Colon (tissue), 2 donors: Measurements from ENCODE around the gene MRPS2.
"Not testable (repeated sequence)": the region's sequence is repeated elsewhere in the genome, so short reads cannot be mapped to it uniquely, and the experiment has no call there.

Source experiments
- FAIRE-seq: peaks from 2 replicates; lab custom pipeline; 2012; peaks lifted over from hg19 to GRCh38; lab: Jason Lieb, UNC
- donor health status: control.
- donor health status: control.

The MRPS2 gene

GRCh38 chr9:135514342-135515082, 14.0 kb downstream of the MRPS2 start:
- FAIRE-seq = no peak

DNA sequence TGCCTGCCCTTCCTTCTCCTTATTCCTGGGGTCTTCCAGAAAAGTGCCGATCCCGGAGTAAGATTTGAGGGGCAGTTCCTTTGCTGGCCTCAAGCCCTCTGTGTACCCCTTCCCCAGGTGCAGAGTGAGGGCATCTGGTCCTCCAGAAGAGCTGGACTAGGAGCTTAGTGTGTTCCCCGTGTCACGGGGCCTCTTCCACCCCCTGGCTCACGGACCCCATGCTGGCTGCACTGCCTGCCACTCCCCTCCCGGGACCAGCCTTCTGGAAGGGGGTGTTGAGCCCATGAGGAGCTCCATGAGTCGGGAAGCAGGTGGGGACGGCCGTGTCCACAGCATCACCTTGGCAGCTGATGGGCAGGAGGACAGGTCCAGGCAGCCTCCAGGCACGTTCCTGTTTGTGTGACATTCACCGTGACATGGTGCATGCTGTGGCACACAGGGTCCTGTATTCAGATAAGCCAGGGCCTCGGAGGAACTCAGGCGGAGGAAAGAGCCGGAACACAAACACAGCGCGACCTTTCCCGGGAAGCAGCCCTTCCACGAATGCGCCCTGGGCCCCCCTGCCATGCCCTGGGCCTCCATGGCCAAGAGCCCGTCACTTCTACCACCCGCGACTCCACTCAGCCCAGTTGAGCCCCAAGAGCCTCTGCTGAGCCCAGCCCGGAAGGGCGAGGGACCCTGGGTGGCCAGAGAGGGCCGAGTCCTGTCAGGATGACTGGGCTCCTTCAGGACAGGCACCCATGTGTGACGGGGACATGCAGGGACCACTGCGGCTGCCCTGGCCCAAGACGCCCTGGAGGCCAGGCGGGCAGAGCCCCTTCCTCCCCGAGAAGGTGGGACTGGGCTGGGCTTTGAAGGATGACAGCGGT, 14.8 kb downstream of the MRPS2 start:
- FAIRE-seq = no peak

DNA sequence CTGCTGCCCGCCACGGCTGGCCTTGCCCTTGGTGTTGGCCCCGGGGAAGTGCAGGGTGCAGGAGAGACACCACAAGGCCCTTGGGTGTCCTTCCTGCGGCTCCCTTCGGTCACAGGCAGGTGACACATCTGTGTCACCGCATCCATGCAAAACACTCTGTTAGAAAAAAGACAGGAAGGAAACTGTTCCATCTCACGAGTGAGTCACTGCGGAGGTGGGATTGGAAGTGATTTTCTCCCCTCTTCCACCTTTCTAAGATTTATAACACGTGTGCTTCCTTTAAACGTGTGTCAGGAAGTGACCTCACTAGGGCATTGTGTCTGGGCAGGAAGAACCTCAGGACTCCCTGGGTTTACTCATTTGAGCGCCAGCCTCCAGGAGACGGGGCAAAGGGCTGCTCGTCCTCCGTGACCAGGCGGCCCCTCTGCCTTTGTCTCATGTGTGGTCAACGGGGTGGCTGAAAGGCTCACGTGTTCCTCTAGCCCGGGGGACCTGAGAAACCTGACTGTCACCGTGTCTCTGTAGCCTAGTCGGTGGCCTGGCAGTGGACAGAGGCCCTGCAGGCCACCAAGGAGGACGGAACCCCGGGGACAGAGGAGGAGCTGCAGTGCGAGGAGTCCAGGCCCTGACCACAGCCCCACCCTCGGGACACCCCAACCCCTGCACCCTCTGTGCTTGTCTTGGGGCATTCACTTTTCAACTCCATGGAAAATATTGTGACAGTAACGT, 15.8 kb downstream of the MRPS2 start:
- FAIRE-seq = no peak

DNA sequence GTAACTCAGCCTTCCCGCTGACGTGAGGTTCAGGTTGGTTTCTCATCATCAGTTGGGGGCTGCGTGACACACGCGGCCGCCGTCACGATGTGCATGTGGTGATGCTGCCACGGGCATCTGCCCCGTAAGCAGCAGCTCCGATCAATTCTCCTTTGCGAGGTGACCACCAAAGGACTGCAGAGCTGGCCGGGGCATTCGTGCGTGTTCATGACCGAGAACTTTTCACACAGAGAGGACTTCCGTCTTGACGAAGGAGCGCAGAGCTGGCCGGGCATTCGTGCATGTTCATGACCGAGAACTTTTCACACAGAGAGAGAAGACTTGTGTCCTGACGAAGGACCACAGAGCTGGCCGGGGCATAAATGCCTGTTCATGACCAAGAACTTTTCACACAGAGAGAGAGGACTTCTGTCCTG, 16.9 kb downstream of the MRPS2 start:
- no peak for FAIRE-seq

DNA sequence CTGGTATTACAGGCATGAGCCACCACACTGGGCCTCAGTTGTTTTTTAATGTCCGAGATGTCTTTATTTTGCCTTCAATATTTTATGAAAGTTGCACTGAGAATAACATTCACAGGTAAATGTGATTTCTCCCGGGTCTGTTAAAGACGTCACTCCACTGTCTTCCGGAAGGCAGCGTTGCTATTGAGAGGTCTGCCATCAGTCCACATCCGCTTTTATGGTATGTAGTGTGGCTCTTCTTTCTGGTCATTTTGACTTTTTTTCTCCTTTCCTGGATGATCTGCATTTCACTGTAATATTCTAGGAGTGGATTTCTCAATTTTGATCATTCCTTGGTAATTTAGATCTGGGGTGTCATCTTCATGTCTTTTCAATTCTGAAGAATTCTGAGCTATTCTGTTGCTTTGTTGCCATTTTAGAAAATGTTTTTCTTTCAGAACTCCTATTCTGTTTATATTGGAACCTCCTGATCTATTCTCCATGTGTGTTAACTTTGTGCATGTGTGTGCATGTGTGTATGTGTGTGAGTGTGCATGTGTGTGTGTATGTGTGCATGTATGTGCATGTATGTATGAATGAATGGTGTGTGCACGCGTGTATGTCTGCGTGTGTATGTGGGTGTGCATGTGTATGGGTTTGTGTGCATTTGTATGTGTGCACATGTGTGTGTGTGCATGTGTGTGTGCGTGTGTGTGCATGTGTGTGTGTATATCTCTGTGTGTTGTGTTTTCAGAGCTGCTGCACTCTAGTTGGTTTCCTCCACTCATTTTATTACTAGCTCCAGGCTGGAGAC, 18.9 kb downstream of the MRPS2 start:
- FAIRE-seq = no peak

- FAIRE-seq = no peak
Measured at GRCh38 chr9:135520916-135521607, 20.6 kb downstream of the MRPS2 start, which contains the start of gene LCN1. Gene LCN1 (plus strand): TSS chr9:135521440. CDS start chr9:135521498, 58 bp downstream.

DNA sequence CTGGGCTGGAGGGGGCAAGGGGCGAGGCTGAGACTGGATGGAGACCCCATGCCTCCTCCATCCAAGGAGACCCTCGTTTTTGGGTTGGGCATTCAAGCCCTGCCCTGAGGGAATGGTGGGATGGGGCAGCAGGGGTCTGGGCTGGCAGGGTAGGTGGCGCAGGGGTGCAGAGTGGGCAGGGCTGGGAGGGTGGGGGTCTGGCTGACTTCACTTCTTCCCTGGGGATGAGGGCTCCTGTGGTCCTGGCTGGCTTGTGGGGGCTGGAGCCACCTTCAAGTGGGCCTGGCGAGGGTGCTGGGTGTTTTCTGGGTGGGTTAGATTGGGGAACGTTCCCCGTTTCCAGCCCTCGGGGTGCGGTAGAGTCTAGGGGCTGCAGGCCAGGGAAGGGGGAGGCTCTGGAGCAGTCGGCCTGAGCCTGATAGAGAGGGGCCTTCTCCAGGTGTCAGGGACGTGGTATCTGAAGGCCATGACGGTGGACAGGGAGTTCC, 21.2 kb downstream of the MRPS2 start:
- FAIRE-seq = no peak

DNA sequence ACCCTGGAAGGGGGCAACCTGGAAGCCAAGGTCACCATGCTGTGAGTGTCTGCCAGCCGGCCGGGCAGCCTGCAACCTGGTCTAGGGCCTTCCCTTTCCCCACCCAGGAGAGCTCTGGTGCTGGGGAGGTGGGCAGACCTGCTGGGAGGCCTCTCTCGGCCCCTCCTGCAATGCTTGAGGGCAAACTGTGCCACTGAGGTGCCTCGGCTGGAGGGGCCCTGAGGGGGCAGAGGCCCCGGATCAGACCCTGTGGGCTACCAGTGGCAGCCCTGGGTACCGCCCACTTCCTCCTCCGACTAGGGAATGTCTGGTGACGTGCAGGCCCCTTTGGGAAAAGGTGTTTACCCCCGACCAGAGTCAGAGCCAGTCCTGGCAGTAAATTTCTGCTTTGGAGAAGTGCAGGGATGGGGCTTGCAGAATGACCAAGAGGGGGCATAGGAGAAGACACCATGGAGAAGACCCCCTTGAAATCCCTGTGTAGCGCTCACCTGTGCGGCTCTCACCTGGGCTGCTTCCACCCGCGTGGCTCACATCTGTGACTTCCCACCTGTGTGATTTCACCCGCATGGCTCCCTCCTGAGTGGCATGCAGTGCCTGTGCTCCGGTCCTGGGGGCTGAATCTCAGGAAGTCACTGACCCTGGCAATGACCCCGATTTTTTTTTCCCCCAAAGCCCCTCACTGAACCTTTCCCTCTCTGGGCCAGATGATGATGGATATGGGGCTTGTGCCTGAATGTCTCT, 21.8 kb downstream of the MRPS2 start:
- FAIRE-seq = no peak

- no peak for FAIRE-seq
Measured at GRCh38 chr9:135522931-135523330, 22.4 kb downstream of the MRPS2 start.

DNA sequence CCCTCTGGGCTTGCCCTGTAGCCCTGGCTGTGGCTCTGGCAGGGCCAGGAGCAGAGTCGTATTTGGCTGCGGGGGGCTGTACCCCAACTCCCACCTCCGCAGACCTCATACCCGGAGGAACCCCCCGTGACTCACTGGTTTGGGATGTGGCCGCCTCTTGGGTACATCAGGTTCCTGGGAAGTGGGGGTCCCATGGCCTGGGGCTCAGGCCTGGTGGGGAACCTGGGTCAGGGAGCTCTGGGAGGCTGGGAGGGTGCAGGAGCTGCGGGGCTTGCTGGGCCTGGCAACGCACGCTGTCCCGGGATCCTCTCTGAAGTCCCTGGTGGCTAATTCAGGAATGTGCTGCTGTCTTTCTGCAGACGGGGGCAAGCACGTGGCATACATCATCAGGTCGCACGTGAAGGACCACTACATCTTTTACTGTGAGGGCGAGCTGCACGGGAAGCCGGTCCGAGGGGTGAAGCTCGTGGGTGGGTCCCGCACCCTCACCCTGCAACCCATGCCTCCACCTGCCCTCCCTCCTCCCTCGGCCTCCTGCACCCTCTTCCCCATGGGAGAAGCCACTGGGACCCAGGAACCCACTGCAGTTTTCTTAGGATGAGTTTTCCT, 23.1 kb downstream of the MRPS2 start:
- no peak for FAIRE-seq

DNA sequence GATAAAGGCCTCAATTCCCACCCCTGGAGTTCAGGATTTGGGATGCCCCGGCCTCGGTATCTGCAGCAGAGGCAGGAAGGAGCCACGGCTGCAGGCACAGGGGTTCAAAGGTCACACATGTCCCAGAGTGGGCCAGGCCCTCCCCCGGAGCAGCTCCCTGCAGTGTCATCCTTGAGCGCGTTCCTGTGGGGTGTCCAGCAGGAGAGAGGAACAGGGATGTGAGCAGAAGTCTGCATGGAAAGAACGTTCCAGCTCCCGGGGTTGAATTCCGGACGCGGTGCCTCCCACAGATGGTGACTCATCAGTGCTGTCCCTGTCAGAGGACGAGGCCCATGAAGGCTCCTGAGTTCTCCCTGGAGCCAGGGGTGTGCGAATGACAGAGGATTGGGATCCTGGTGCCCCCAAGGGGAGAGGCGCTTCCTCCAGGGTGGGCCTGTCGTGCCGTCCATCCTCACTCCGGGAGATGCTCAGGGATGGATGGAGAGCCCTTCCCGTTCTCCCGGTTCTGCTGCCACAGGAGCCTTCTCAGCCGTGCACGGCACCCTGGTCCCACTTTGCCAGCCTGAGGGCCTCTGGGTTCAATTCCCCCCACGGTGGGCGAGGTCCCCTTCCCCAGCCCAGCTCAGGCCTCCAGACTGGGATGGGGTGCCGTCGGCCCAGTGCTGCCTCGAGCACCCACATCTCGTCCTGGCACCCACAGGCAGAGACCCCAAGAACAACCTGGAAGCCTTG, 23.8 kb downstream of the MRPS2 start:
- FAIRE-seq = no peak

DNA sequence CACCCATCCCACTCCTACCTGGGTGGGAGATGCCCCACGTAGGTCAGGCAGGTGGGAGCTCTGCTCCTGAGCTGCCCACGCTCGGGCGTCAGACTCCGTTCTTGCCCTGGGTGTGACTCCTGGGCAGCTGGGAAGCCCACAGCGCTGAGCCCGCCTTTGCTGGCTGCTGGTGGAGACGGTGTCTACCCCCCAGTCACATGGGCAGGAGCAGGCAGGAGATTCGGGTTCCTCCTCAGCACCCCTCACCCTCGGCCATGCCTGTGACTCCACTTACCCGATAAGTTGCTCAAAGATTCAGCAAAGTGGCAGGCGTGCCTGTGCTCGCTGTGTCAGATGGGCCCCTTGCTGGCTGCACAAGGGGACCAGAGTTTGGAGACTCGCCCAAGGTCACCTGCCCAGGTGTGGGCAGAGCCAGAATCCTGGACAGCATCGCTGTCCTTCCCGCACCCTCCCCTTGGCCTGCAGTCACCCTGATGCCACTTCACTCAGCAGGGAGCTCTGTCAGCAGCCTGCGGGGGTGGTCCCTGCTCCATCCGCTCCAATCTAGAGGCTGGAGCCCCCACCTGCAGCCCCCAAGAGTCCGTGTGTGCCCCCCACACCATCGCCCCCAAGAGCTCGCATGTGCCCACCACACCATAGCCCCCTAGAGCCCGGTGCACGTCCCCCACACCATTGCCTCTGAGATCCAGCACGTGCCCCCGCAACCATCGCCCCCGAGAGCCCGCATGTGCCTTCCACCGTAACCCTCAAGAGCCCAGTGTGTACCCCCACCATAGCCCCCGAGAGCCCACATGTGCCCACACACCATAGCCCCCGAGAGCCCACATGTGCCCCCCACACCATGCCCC, 25.0 kb downstream of the MRPS2 start:
- no peak for FAIRE-seq

- FAIRE-seq = no peak
Measured at GRCh38 chr9:135526089-135526729, 25.7 kb downstream of the MRPS2 start.

DNA sequence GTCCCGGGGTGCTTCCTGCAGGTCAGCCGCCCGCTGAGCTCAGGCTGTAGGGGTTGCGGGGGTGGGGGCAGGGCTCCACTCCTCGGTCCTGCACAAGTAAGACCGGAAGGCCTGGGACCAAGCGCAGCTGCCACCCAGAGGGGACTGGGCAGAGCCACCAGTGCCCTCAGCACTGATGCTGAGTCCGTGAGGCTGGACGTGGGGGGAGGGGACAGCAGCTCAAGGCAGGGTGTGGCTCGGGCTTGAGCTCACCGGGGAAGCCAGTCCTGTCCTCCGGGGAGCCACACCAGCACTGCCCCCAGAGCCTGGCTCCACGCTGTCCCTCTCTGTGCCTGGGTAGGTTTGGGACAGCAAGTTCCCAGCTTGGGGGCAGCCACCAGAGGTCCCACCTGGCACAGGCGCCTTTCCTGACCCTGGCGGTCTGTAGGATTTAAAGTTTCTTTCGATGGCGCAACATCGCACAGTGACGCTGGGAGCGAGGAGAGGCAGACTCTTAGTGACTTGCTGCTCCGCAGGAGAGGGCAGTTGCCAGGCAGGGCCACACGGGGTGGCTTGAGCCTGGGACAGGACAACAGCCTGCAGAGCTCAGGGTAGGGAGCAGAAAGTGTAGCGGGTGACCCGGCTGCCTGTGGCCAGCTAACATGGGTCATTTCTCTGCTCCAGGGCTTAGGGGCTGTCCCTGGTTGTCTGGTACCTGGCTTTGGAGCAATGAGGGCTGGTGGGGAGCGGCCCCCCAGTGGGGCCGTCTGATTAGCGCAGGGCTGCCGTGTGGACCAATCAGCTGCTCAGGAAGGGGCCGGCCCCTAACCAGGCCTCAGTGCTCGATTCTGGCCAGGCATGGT, 26.5 kb downstream of the MRPS2 start:
- no peak for FAIRE-seq

DNA sequence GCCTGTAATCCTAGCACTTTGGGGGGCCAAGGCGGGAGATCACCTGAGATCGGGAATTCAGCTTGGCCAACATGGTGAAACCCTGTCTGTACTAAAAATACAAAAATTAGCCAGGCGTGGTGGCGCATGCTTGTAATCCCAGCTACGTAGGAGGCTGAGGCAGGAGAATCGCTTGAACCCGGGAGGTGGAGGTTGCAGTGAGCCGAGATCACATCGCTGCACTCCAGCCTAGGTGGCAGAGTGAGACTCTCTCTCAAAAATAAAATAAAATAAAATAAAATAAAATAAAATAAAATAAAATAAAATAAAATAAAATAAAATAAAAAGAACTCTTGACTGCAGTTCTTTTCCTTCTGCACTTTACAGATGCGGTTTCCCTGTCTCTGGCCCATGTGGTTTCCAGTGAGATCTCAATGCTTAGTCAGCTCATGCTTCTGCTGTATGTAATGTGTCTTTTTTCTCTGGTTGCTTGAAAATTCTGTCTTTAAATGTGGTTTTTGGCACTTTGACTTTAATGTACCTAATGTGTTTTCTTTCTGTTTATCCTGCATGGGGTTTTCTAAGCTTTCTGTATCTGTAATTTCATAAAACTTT, 28.5 kb downstream of the MRPS2 start:
- not testable (repeated sequence) for FAIRE-seq

DNA sequence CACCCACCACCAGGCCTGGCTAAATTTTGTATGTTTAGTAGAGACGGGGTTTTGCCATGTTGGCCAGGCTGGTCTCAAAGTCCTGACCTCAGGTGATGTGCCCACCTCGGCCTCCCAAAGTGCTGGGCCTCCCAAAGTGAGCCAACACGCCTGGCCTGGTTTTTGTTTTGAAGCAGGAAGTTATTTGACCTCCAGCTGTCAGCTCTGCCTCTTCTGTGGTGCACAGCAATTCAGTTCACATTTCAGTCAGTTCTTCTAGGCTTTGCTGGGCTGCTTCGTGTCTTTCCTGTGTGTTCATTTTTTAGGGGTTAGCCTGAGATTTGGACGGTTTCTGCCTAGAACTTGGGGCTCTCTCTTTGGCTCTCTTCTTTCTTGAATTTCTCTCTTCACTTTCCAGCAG, 29.7 kb downstream of the MRPS2 start:
- FAIRE-seq = no peak
